Right hindlimb (tissue), 1 donor: ENCODE data around the gene TBX4.

Experiments
- DNase-seq: peaks from one replicate; pipeline ENCODE4 v3.0.0-alpha.2; 2018

TBX4 gene

GRCh38 chr17:61467416-61468262, 15.4 kb downstream of the TBX4 start:
- DNase-seq, result no peak

GRCh38 chr17:61468263-61468907, 16.2 kb downstream of the TBX4 start:
- DNase-seq, result no peak

- DNase-seq, result no peak
These were observed 17.3 kb downstream of the TBX4 start for GRCh38 chr17:61469474-61469873.

- DNase-seq, result no peak
These were observed 17.7 kb downstream of the TBX4 start for GRCh38 chr17:61469949-61470348.

GRCh38 chr17:61470530-61471136, 18.4 kb downstream of the TBX4 start:
- no peak for DNase-seq

- DNase-seq, result peak; percentile 72
These were observed 22.2 kb downstream of the TBX4 start for GRCh38 chr17:61474235-61474927.

- DNase-seq, result no peak
These were observed 22.7 kb downstream of the TBX4 start for GRCh38 chr17:61474934-61475333.

- peak; percentile 9 for DNase-seq
These were observed 23.5 kb downstream of the TBX4 start for GRCh38 chr17:61475726-61476125.

- DNase-seq, result peak; percentile 16
These were observed 24.4 kb downstream of the TBX4 start for GRCh38 chr17:61476476-61477203.

- peak; percentile 35 for DNase-seq
These were observed 25.1 kb downstream of the TBX4 start for GRCh38 chr17:61477204-61477834.

- DNase-seq, result peak; percentile 13
These were observed 26.0 kb downstream of the TBX4 start for GRCh38 chr17:61478026-61478789.

- DNase-seq, result peak; percentile 15
These were observed 26.7 kb downstream of the TBX4 start for GRCh38 chr17:61478790-61479492.

- no peak for DNase-seq
These were observed 27.5 kb downstream of the TBX4 start for GRCh38 chr17:61479493-61480413.

GRCh38 chr17:61480414-61480807, 28.2 kb downstream of the TBX4 start:
- DNase-seq, result no peak

- no peak for DNase-seq
These were observed 29.2 kb downstream of the TBX4 start for GRCh38 chr17:61481421-61481820.

GRCh38 chr17:61482467-61482866, 30.2 kb downstream of the TBX4 start:
- peak; percentile 16 for DNase-seq

- DNase-seq, result no peak
These were observed 31.5 kb downstream of the TBX4 start for GRCh38 chr17:61483778-61484116.

- peak; percentile 16 for DNase-seq
These were observed 32.0 kb downstream of the TBX4 start for GRCh38 chr17:61484174-61484573.

- no peak for DNase-seq
These were observed 33.0 kb downstream of the TBX4 start for GRCh38 chr17:61485067-61485775.
